WTC11 (cell line): ENCODE results near the gene DSE. TPM values are rescaled to one million over a fixed set of nuclear protein-coding genes. Genes with fewer than 3 reads are reported as not detected.

Source experiments
- ATAC-seq: fragments of 200-7000 bp; cut with Tn5 transposase; 2 replicates; pipeline ENCODE4 v1.10.0; 2021; ENCODE audit warnings: mild to moderate bottlenecking, moderate library complexity
- CTCF ChIA-PET: fragments of 300-600 bp; sonication (Branson Sonifier 250); formaldehyde crosslinking; loops from one replicate; lab custom pipeline; 2021; ENCODE audit warnings: antibody characterized with exemption; lab: Charles Lee
- POLR2A ChIA-PET: fragments of 350-600 bp; sonication (Branson Sonifier 250); formaldehyde crosslinking; loops from one replicate; lab custom pipeline; 2021; ENCODE audit warnings: antibody characterized with exemption; lab: Charles Lee
- DNase-seq: peaks from one replicate; pipeline ENCODE4 v3.0.0; 2021; ENCODE audit warnings: low spot score
- H3K27ac Mint-ChIP-seq: 2 replicates; pipeline ENCODE4 v1.8.0; 2021; ENCODE audit warnings: mixed read lengths
- H3K27me3 Mint-ChIP-seq: 2 replicates; pipeline ENCODE4 v1.8.0; 2021; ENCODE audit warnings: low read depth, mild to moderate bottlenecking, moderate library complexity, mixed read lengths
- H3K36me3 Mint-ChIP-seq: 2 replicates; pipeline ENCODE4 v1.8.0; 2021; ENCODE audit warnings: mixed read lengths
- H3K4me1 Mint-ChIP-seq: 2 replicates; pipeline ENCODE4 v1.8.0; 2022; ENCODE audit warnings: mixed read lengths
- H3K4me3 Mint-ChIP-seq: 2 replicates; pipeline ENCODE4 v1.8.0; 2021; ENCODE audit warnings: mild to moderate bottlenecking, moderate library complexity, mixed read lengths
- H3K9me3 Mint-ChIP-seq: 2 replicates; pipeline ENCODE4 v1.8.0; 2021; ENCODE audit warnings: mixed read lengths
- ATF6 ChIP-seq: sonication (generic); formaldehyde crosslinking; IDR thresholded peaks from 2 replicates; pipeline ENCODE4 v1.8.1; 2023; ENCODE audit warnings: mild to moderate bottlenecking, missing genetic modification reagents
- E2F4 ChIP-seq: sonication (generic); formaldehyde crosslinking; IDR thresholded peaks from 2 replicates; pipeline ENCODE4 v1.8.1; 2022; ENCODE audit warnings: low read depth, mild to moderate bottlenecking, moderate library complexity, missing genetic modification reagents, borderline replicate concordance
- ELF4 ChIP-seq: sonication (generic); formaldehyde crosslinking; IDR thresholded peaks from 2 replicates; pipeline ENCODE4 v1.8.1; 2022; ENCODE audit warnings: low read depth, mild to moderate bottlenecking, moderate library complexity, missing genetic modification reagents
- ERG ChIP-seq: fragments of 250-450 bp; sonication (Bioruptor Pico); IDR thresholded peaks from 2 replicates; pipeline ENCODE4 v1.8.0; 2021; ENCODE audit warnings: mild to moderate bottlenecking
- JAZF1 ChIP-seq: fragments of 250-450 bp; sonication (Bioruptor Pico); IDR thresholded peaks from 2 replicates; pipeline ENCODE4 v1.9.0; 2021; ENCODE audit warnings: moderate library complexity, mild to moderate bottlenecking, inconsistent platforms
- NR1H2 ChIP-seq: sonication (generic); formaldehyde crosslinking; IDR thresholded peaks from 2 replicates; pipeline ENCODE4 v1.9.0; 2021; ENCODE audit warnings: mild to moderate bottlenecking, moderate library complexity, missing genetic modification reagents
- NR2C2 ChIP-seq: sonication (generic); formaldehyde crosslinking; IDR thresholded peaks from 2 replicates; pipeline ENCODE4 v1.8.0; 2022; ENCODE audit warnings: mild to moderate bottlenecking, missing genetic modification reagents
- OVOL2 ChIP-seq: fragments of 250-450 bp; sonication (Bioruptor Pico); IDR thresholded peaks from 2 replicates; pipeline ENCODE4 v1.9.0; 2021; ENCODE audit warnings: mild to moderate bottlenecking, borderline replicate concordance
- PREB ChIP-seq: sonication (generic); formaldehyde crosslinking; IDR thresholded peaks from 2 replicates; pipeline ENCODE4 v1.8.1; 2022; ENCODE audit warnings: mild to moderate bottlenecking, missing genetic modification reagents, moderate library complexity, borderline replicate concordance
- PRRX2 ChIP-seq: fragments of 250-450 bp; sonication (Bioruptor Pico); IDR thresholded peaks from 2 replicates; pipeline ENCODE4 v1.8.0; 2021; ENCODE audit warnings: mild to moderate bottlenecking
- ZNF671 ChIP-seq: fragments of 250-450 bp; sonication (Bioruptor Pico); IDR thresholded peaks from 2 replicates; pipeline ENCODE4 v1.8.0; 2021; ENCODE audit warnings: mild to moderate bottlenecking
- total RNA-seq: library from RNA; stranded (reverse); gene quantifications from 3 replicates; pipeline ENCODE4 v1.2.3, GENCODE V29; 2021
- TF ChIP-seq, protein P1 (sequence below): fragments of 250-450 bp; sonication (Bioruptor Pico); IDR thresholded peaks from 2 replicates; pipeline ENCODE4 v1.9.0; 2021; ENCODE audit warnings: mild to moderate bottlenecking, borderline replicate concordance
- TF ChIP-seq, protein P2 (sequence below): sonication (generic); formaldehyde crosslinking; conservative IDR thresholded peaks from 2 replicates; pipeline ENCODE4 v1.8.1; 2022; ENCODE audit warnings: mild to moderate bottlenecking, missing genetic modification reagents
- TF ChIP-seq, protein P3 (sequence below): sonication (generic); formaldehyde crosslinking; conservative IDR thresholded peaks from 2 replicates; pipeline ENCODE4 v1.8.1; 2023; ENCODE audit warnings: mild to moderate bottlenecking, low read depth, missing genetic modification reagents, moderate library complexity

The DSE gene
- total RNA-seq, 1 experiment from 2014 or later = 78.3 TPM

DNA sequence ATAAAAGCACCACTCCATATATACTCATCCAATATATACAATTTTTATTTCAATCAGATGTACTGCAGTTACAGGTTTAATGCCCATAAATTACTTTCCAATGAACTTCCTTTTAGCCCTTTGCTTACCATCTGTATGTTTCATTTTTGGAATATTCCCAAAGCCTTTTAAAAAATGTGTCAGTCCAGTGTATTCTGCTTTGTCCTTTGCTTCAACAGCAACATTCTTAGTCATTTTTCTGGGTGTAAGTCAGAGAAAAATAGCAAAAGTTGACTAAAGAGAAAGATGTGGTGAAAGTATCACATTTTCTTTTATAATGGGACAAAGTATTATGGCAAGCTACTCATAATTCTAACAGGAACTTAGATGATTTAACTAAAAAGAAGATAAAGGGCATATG, 15.2 kb downstream of the DSE start (continued):
- TF ChIP-seq ERG (CRISPR knock-in tag) = no peak
- no peak for TF ChIP-seq ELF4 (CRISPR knock-in tag)
- no peak for TF ChIP-seq OVOL2 (CRISPR knock-in tag)
- TF ChIP-seq ATF6 (CRISPR knock-in tag) = no peak

GRCh38 chr6:116386581-116387299, 16.0 kb downstream of the DSE start:
- H3K27me3 Mint-ChIP-seq = no peaks in the 10 kb centered on the region
- peaks cover 44% of the 10 kb centered on the region for H3K4me1 Mint-ChIP-seq
- H3K4me3 Mint-ChIP-seq = no peak overlapping the region
- ChIA-PET CTCF (interaction anchor here (0.9 to 1.9 kb wide), 4 partner anchors 98 to 118 kb away, joined by 3 to 5 read pairs (median 4); partner anchors contain the start of gene TSPYL1), POLR2A (interaction anchor here (0.6 kb wide), 1 partner anchor 60 kb away, joined by 3 read pairs; no protein-coding TSS in a partner anchor)
- ATAC-seq (no peak), DNase-seq (no peak)
- TF ChIP-seq, protein P1, sequence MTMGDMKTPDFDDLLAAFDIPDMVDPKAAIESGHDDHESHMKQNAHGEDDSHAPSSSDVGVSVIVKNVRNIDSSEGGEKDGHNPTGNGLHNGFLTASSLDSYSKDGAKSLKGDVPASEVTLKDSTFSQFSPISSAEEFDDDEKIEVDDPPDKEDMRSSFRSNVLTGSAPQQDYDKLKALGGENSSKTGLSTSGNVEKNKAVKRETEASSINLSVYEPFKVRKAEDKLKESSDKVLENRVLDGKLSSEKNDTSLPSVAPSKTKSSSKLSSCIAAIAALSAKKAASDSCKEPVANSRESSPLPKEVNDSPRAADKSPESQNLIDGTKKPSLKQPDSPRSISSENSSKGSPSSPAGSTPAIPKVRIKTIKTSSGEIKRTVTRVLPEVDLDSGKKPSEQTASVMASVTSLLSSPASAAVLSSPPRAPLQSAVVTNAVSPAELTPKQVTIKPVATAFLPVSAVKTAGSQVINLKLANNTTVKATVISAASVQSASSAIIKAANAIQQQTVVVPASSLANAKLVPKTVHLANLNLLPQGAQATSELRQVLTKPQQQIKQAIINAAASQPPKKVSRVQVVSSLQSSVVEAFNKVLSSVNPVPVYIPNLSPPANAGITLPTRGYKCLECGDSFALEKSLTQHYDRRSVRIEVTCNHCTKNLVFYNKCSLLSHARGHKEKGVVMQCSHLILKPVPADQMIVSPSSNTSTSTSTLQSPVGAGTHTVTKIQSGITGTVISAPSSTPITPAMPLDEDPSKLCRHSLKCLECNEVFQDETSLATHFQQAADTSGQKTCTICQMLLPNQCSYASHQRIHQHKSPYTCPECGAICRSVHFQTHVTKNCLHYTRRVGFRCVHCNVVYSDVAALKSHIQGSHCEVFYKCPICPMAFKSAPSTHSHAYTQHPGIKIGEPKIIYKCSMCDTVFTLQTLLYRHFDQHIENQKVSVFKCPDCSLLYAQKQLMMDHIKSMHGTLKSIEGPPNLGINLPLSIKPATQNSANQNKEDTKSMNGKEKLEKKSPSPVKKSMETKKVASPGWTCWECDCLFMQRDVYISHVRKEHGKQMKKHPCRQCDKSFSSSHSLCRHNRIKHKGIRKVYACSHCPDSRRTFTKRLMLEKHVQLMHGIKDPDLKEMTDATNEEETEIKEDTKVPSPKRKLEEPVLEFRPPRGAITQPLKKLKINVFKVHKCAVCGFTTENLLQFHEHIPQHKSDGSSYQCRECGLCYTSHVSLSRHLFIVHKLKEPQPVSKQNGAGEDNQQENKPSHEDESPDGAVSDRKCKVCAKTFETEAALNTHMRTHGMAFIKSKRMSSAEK (CRISPR knock-in tag) = no peak
- no peak for TF ChIP-seq NR1H2 (CRISPR knock-in tag)
- TF ChIP-seq, protein P2, sequence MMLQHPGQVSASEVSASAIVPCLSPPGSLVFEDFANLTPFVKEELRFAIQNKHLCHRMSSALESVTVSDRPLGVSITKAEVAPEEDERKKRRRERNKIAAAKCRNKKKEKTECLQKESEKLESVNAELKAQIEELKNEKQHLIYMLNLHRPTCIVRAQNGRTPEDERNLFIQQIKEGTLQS (CRISPR knock-in tag) = no peak
- no peak for TF ChIP-seq NR2C2 (CRISPR knock-in tag)
- TF ChIP-seq ELF4 (CRISPR knock-in tag) = no peak
- TF ChIP-seq, protein P3, sequence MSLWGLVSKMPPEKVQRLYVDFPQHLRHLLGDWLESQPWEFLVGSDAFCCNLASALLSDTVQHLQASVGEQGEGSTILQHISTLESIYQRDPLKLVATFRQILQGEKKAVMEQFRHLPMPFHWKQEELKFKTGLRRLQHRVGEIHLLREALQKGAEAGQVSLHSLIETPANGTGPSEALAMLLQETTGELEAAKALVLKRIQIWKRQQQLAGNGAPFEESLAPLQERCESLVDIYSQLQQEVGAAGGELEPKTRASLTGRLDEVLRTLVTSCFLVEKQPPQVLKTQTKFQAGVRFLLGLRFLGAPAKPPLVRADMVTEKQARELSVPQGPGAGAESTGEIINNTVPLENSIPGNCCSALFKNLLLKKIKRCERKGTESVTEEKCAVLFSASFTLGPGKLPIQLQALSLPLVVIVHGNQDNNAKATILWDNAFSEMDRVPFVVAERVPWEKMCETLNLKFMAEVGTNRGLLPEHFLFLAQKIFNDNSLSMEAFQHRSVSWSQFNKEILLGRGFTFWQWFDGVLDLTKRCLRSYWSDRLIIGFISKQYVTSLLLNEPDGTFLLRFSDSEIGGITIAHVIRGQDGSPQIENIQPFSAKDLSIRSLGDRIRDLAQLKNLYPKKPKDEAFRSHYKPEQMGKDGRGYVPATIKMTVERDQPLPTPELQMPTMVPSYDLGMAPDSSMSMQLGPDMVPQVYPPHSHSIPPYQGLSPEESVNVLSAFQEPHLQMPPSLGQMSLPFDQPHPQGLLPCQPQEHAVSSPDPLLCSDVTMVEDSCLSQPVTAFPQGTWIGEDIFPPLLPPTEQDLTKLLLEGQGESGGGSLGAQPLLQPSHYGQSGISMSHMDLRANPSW = no peak
- no peak for TF ChIP-seq ZNF671
- no peaks in the 10 kb centered on the region for H3K36me3 Mint-ChIP-seq
- peak overlapping the region; percentile 9 for H3K27ac Mint-ChIP-seq
- no peaks in the 10 kb centered on the region for H3K9me3 Mint-ChIP-seq

DNA sequence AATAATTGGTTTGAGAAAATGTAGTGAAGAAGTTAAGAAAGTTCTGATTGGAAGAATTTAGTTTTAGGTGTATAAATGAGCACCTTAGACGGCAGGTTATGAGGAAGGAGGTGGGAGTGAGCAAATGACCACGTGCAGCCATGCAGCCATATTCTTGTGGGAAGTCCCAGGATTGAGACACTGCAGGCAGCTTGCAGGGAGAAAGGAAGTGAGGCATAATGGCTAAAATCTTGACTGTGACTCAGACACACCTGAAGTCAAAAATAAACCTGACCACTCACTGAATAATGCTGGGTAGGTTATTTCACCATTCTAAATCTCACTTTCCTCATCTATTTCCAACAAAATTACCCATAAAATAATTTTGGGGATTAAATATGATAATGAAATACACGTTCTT, 16.6 kb downstream of the DSE start:
- CTCF ChIA-PET = interaction anchor here (1.9 kb wide), 1 partner anchor 99 kb away, joined by 5 read pairs; no protein-coding TSS in a partner anchor
- H3K4me1 Mint-ChIP-seq = peaks cover 41% of the 10 kb centered on the region
- no peaks in the 10 kb centered on the region for H3K36me3 Mint-ChIP-seq
- H3K27me3 Mint-ChIP-seq = no peaks in the 10 kb centered on the region
- POLR2A ChIA-PET = no interaction called here
- H3K9me3 Mint-ChIP-seq = no peaks in the 10 kb centered on the region
- peak overlapping the region; percentile 9 for H3K27ac Mint-ChIP-seq
- DNase-seq (no peak), ATAC-seq (peak; percentile 31; the same call in 1 of the 2 replicates)
- H3K4me3 Mint-ChIP-seq = no peak overlapping the region
- TF ChIP-seq JAZF1 = no peak
- TF ChIP-seq PRRX2 (CRISPR knock-in tag) = no peak
- no peak for TF ChIP-seq E2F4
- no peak for TF ChIP-seq PREB (CRISPR knock-in tag)
